Activated CD8-positive, alpha-beta T cell treated with anti-CD3 and anti-CD28 coated beads for 36 hours (primary cell): ENCODE measurements around the gene SPTSSB. TPM values are rescaled to one million over a fixed set of nuclear protein-coding genes. Genes with fewer than 3 reads are reported as not detected.

ENCODE experiments used
- ATAC-seq: fragments of 200-7000 bp; cut with Tn5 transposase; one replicate; pipeline ENCODE4 v1.10.0; 2021; ENCODE audit warnings: mild to moderate bottlenecking, moderate library complexity
- CTCF ChIA-PET: fragments of 350-600 bp; sonication (Branson Sonifier 250); formaldehyde crosslinking; loops from one replicate; lab custom pipeline; 2021; ENCODE audit warnings: antibody characterized with exemption; lab: Charles Lee
- POLR2A ChIA-PET: fragments of 350-600 bp; sonication (Branson Sonifier 250); formaldehyde crosslinking; loops from one replicate; lab custom pipeline; 2021; ENCODE audit warnings: antibody characterized with exemption; lab: Charles Lee
- DNase-seq: peaks from one replicate; pipeline ENCODE4 v3.0.0-alpha.2; 2020
- H3K27ac Mint-ChIP-seq: one replicate; pipeline ENCODE4 v1.8.0; 2021; ENCODE audit warnings: mild to moderate bottlenecking, mixed read lengths
- H3K27me3 Mint-ChIP-seq: one replicate; pipeline ENCODE4 v1.8.0; 2021; ENCODE audit warnings: mixed read lengths
- H3K36me3 Mint-ChIP-seq: one replicate; pipeline ENCODE4 v1.8.0; 2021; ENCODE audit warnings: low read depth, mixed read lengths
- H3K4me1 Mint-ChIP-seq: one replicate; pipeline ENCODE4 v1.8.0; 2021; ENCODE audit warnings: low read depth, mixed read lengths
- H3K4me3 Mint-ChIP-seq: one replicate; pipeline ENCODE4 v1.8.0; 2021; ENCODE audit warnings: mild to moderate bottlenecking, moderate library complexity, mixed read lengths
- H3K9me3 Mint-ChIP-seq: one replicate; pipeline ENCODE4 v1.8.0; 2021; ENCODE audit warnings: mixed read lengths
- CTCF ChIP-seq: fragments of 200-600 bp; IDR thresholded peaks from one replicate; pipeline ENCODE4 v1.8.0; 2022; ENCODE audit warnings: antibody characterized with exemption, mild to moderate bottlenecking
- intact Hi-C: fragments of 100-400 bp; cut with micrococcal nuclease; formaldehyde crosslinking; loops from one replicate; pipeline ENCODE4 v1.10.0; 2022
- total RNA-seq, 2 experiments: library from RNA; stranded (reverse); gene quantifications; one replicate each; pipeline ENCODE4 v1.2.3, GENCODE V29; 2021

Gene SPTSSB
- total RNA-seq, 2 experiments from 2014 or later = not detected

GRCh38 chr3:161348796-161349400, 22.4 kb downstream of the SPTSSB start:
- POLR2A ChIA-PET = interaction anchor here (1.6 kb wide), 1 partner anchor 38 kb away, joined by 4 read pairs; no protein-coding TSS in a partner anchor
- ATAC-seq (no peak), DNase-seq (no peak)
- H3K27me3 Mint-ChIP-seq = peaks cover 10% of the 10 kb centered on the region
- H3K36me3 Mint-ChIP-seq = no peaks in the 10 kb centered on the region
- H3K4me3 Mint-ChIP-seq = no peak overlapping the region
- H3K9me3 Mint-ChIP-seq = no peaks in the 10 kb centered on the region
- no peak overlapping the region for H3K27ac Mint-ChIP-seq
- intact Hi-C loops = loop anchor here (2.0 kb wide), 1 partner anchor 38 kb away; no protein-coding TSS in a partner anchor
- CTCF ChIA-PET = no interaction called here
- TF ChIP-seq CTCF = no peak
- H3K4me1 Mint-ChIP-seq = peaks cover 23% of the 10 kb centered on the region

DNA sequence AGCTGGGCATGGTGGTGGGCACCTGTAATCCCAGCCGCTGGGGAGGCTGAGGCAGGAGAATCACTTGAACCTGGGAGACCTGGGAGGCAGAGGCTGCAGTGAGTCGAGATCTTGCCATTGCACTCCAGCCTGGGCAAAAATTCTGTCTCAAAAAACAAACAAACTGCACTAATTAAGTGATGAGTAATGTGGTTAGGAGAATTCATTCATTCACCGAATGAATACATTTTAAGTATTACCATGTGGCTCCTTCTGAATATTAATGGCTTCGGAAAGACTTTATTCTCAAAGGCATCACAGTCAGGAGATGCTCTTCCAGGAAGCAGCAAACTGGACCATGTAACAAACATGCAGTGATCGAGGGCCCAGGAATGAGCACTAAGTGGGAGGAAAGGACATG, 23.6 kb downstream of the SPTSSB start:
- no peak for ATAC-seq
- Mint-ChIP-seq H3K4me3 (no peak overlapping the region), H3K4me1 (peaks cover 23% of the 10 kb centered on the region), H3K27ac (no peak overlapping the region), H3K36me3 (no peaks in the 10 kb centered on the region), H3K9me3 (no peaks in the 10 kb centered on the region), H3K27me3 (peaks cover 8% of the 10 kb centered on the region)
- CTCF ChIA-PET = no interaction called here
- TF ChIP-seq CTCF = no peak
- POLR2A ChIA-PET = no interaction called here
- intact Hi-C loops = loop anchor here (2.0 kb wide), 1 partner anchor 37 kb away; no protein-coding TSS in a partner anchor
- DNase-seq = no peak

GRCh38 chr3:161345023-161345422, 26.3 kb downstream of the SPTSSB start:
- no peak for ATAC-seq
- Mint-ChIP-seq H3K4me1 (peaks cover 19% of the 10 kb centered on the region), H3K27me3 (peaks cover 8% of the 10 kb centered on the region), H3K9me3 (no peaks in the 10 kb centered on the region), H3K36me3 (no peaks in the 10 kb centered on the region), H3K4me3 (no peak overlapping the region), H3K27ac (no peak overlapping the region)
- ChIA-PET CTCF (interaction anchor here (1.2 kb wide), 1 partner anchor 27 kb away, joined by 3 read pairs; no protein-coding TSS in a partner anchor), POLR2A (no interaction called here)
- no peak for TF ChIP-seq CTCF
- DNase-seq = no peak
- intact Hi-C loops = no loop called here

DNA sequence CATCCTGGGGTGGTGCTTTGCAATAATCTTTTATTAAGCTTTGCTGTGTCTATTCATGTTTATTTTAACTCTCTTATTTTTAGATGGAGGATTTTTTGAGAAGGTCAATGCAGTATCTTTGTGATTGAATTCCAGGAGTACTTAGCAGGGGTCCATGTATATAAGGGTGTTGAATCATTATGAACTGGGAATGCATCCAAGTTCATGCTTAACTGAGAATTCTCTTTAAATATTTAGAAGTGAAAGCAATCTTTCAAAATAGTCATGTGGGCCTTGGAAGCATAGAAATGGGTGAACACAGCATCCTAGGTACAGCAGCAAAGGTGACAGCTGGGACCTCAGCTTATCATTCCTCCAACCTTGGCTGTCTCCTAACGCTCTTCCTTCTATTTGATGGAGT, 27.3 kb downstream of the SPTSSB start:
- CTCF ChIA-PET = interaction anchor here (1.2 kb wide), 1 partner anchor 26 kb away, joined by 3 read pairs; no protein-coding TSS in a partner anchor
- no peak for TF ChIP-seq CTCF
- H3K9me3 Mint-ChIP-seq = no peaks in the 10 kb centered on the region
- no peaks in the 10 kb centered on the region for H3K36me3 Mint-ChIP-seq
- no peak for ATAC-seq
- DNase-seq = no peak
- peaks cover 8% of the 10 kb centered on the region for H3K4me1 Mint-ChIP-seq
- no peak overlapping the region for H3K27ac Mint-ChIP-seq
- peaks cover 11% of the 10 kb centered on the region for H3K27me3 Mint-ChIP-seq
- no peak overlapping the region for H3K4me3 Mint-ChIP-seq
- intact Hi-C loops = no loop called here
- POLR2A ChIA-PET = no interaction called here

- intact Hi-C loops = no loop called here
- H3K4me1 Mint-ChIP-seq = peaks cover 4% of the 10 kb centered on the region
- no peak overlapping the region for H3K27ac Mint-ChIP-seq
- TF ChIP-seq CTCF = no peak
- no peak for DNase-seq
- H3K9me3 Mint-ChIP-seq = no peaks in the 10 kb centered on the region
- POLR2A ChIA-PET = interaction anchor here (0.7 kb wide), 1 partner anchor 217 kb away, joined by 3 read pairs; no protein-coding TSS in a partner anchor
- ATAC-seq = no peak
- CTCF ChIA-PET = no interaction called here
- no peak overlapping the region for H3K4me3 Mint-ChIP-seq
- H3K36me3 Mint-ChIP-seq = no peaks in the 10 kb centered on the region
- peaks cover 11% of the 10 kb centered on the region for H3K27me3 Mint-ChIP-seq
These were observed 27.8 kb downstream of the SPTSSB start for GRCh38 chr3:161343540-161343939.
